GM12878 (cell line): ENCODE measurements around the gene ABCA2. TPM values are rescaled to one million over a fixed set of nuclear protein-coding genes. Genes with fewer than 3 reads are reported as not detected.

ENCODE experiments used
- ATAC-seq: fragments of 200-7000 bp; cut with Tn5 transposase; 3 replicates; pipeline ENCODE4 v1.9.1; 2020; ENCODE audit warnings: mild to moderate bottlenecking, moderate library complexity
- BruUV-seq: library from RNA; stranded (reverse); fragments of 400-500 nt; replicated peaks from 2 replicates; lab custom pipeline; 2021; lab: Mats Ljungman, UMichigan
- CTCF ChIA-PET: fragments of 300-600 bp; sonication (Branson Sonifier 250); formaldehyde crosslinking; extraction: SDS; loops from one replicate; lab custom pipeline; 2021; ENCODE audit warnings: inconsistent platforms; lab: Yijun Ruan, JAX
- POLR2A ChIA-PET: fragments of 350-600 bp; formaldehyde crosslinking; extraction: SDS; loops from one replicate; lab custom pipeline; 2021; ENCODE audit warnings: inconsistent platforms; lab: Charles Lee
- RAD21 ChIA-PET: fragments of 300-600 bp; sonication (Branson Sonifier 250); formaldehyde crosslinking; loops from one replicate; lab custom pipeline; 2023; ENCODE audit warnings: antibody characterized with exemption; ENCODE audit not compliant: unreplicated experiment; lab: Charles Lee
- SMC1A ChIA-PET: fragments of 300-600 bp; sonication (Branson Sonifier 250); formaldehyde crosslinking; loops from one replicate; lab custom pipeline; 2023; ENCODE audit not compliant: unreplicated experiment, uncharacterized antibody; lab: Charles Lee
- DNase-seq: peaks from one replicate; pipeline ENCODE4 v3.0.0-alpha.2; 2011; ENCODE audit warnings: low read depth, low spot score
- FAIRE-seq: peaks from 3 replicates; lab custom pipeline; 2011; peaks lifted over from hg19 to GRCh38; lab: Jason Lieb, UNC
- H2AFZ ChIP-seq: 2 replicates; pipeline ENCODE4 v1.6.0; 2011; ENCODE audit warnings: low read depth, low read length, control low read depth; ENCODE audit not compliant: control insufficient read depth
- H3K27ac ChIP-seq: 2 replicates; pipeline ENCODE4 v1.5.1; 2011; ENCODE audit warnings: control low read depth; ENCODE audit not compliant: control insufficient read depth, insufficient read depth
- H3K27me3 ChIP-seq, 2 experiments: replicated peaks in 1 of 2; 2 replicates each; pipeline versions ENCODE4 v1.6.0 to v1.6.1; 2011; ENCODE audit warnings: low read length in 1 of 2; ENCODE audit not compliant: control insufficient read depth in 2 of 2, insufficient read depth in 2 of 2
- H3K36me3 ChIP-seq, 2 experiments: 2 replicates each; pipeline ENCODE4 v1.5.1; 2011; ENCODE audit warnings: low read length in 1 of 2; ENCODE audit not compliant: control insufficient read depth in 2 of 2, insufficient read depth in 2 of 2
- H3K4me1 ChIP-seq: 2 replicates; pipeline ENCODE4 v1.6.1; 2011; ENCODE audit warnings: mild to moderate bottlenecking, low read length, moderate library complexity, mixed read lengths; ENCODE audit not compliant: control insufficient read depth, insufficient read depth
- H3K4me2 ChIP-seq: 2 replicates; pipeline ENCODE4 v1.6.0; 2011; ENCODE audit warnings: control low read depth; ENCODE audit not compliant: control insufficient read depth, insufficient read depth
- H3K4me3 ChIP-seq: fragments of 200-600 bp; sonication (generic); 2 replicates; pipeline ENCODE4 v1.5.1; 2016
- H3K79me2 ChIP-seq: 2 replicates; pipeline ENCODE4 v1.6.0; 2011; ENCODE audit warnings: low read length; ENCODE audit not compliant: control insufficient read depth, insufficient read depth
- H3K9ac ChIP-seq: 2 replicates; pipeline ENCODE4 v1.8.0; 2011; ENCODE audit warnings: low read length, control low read depth, mixed read lengths; ENCODE audit not compliant: control insufficient read depth, insufficient read depth
- H3K9me3 ChIP-seq: replicated peaks from 3 replicates; pipeline ENCODE4 v1.5.1; 2011; ENCODE audit warnings: mild to moderate bottlenecking, low read length; ENCODE audit not compliant: control insufficient read depth, insufficient read depth
- H4K20me1 ChIP-seq: 2 replicates; pipeline ENCODE4 v1.6.0; 2011; ENCODE audit not compliant: control insufficient read depth, insufficient read depth
- BACH1 ChIP-seq: fragments of 450-650 bp; IDR thresholded peaks from 2 replicates; pipeline ENCODE4 v1.6.1; 2017; ENCODE audit warnings: mild to moderate bottlenecking, borderline replicate concordance
- CBX5 ChIP-seq: sonication (generic); IDR thresholded peaks from 2 replicates; pipeline ENCODE4 v1.6.1; 2016; ENCODE audit warnings: low read depth, moderate library complexity, mild to moderate bottlenecking, inconsistent platforms
- CHD1 ChIP-seq: IDR thresholded peaks from 2 replicates; pipeline ENCODE4 v1.6.1; 2012; ENCODE audit warnings: low read depth, low read length, improper control_type of control experiment
- CHD2 ChIP-seq: IDR thresholded peaks from 2 replicates; pipeline ENCODE4 v1.6.1; 2011; ENCODE audit warnings: low read depth, low read length, improper control_type of control experiment, borderline replicate concordance
- CHD4 ChIP-seq: fragments of 200-600 bp; sonication (generic); IDR thresholded peaks from 2 replicates; pipeline ENCODE4 v1.6.1; 2016; ENCODE audit warnings: mild to moderate bottlenecking
- EGR1 ChIP-seq, 2 experiments: IDR thresholded peaks; 1 replicate in 1 of 2; 2 replicates in 1 of 2; pipeline ENCODE4 v1.6.1; 2011 to 2012; ENCODE audit warnings: low read depth in 2 of 2, low read length in 2 of 2, borderline replicate concordance in 1 of 2, mild to moderate bottlenecking in 1 of 2, moderate library complexity in 1 of 2
- ESRRA ChIP-seq: IDR thresholded peaks from 2 replicates; pipeline ENCODE4 v1.6.1; 2012; ENCODE audit warnings: mild to moderate bottlenecking, low read length, improper control_type of control experiment
- NBN ChIP-seq: fragments of 450-650 bp; IDR thresholded peaks from 2 replicates; pipeline ENCODE4 v1.6.1; 2016
- PAX5 ChIP-seq: IDR thresholded peaks from 2 replicates; pipeline ENCODE4 v1.6.1; 2011; ENCODE audit warnings: low read depth, low read length, borderline replicate concordance
- RB1 ChIP-seq: fragments of 450-650 bp; formaldehyde crosslinking; IDR thresholded peaks from 2 replicates; pipeline ENCODE4 v1.6.1; 2017; ENCODE audit warnings: mild to moderate bottlenecking, borderline replicate concordance
- SMARCA5 ChIP-seq: fragments of 450-650 bp; IDR thresholded peaks from 2 replicates; pipeline ENCODE4 v1.6.1; 2017; ENCODE audit warnings: mild to moderate bottlenecking
- SREBF1 ChIP-seq: IDR thresholded peaks from 2 replicates; pipeline ENCODE4 v1.6.1; 2012; ENCODE audit warnings: mild to moderate bottlenecking, low read length
- STAT1 ChIP-seq: fragments of 450-650 bp; conservative IDR thresholded peaks from 2 replicates; pipeline ENCODE4 v1.6.1; 2014; ENCODE audit warnings: antibody characterized with exemption, mild to moderate bottlenecking
- WRNIP1 ChIP-seq: IDR thresholded peaks from 2 replicates; pipeline ENCODE4 v1.6.1; 2011; ENCODE audit warnings: low read depth, low read length, improper control_type of control experiment, borderline replicate concordance
- ZSCAN29 ChIP-seq: fragments of 450-650 bp; IDR thresholded peaks from 2 replicates; pipeline ENCODE4 v1.6.1; 2017; ENCODE audit warnings: mild to moderate bottlenecking, moderate library complexity
- WGBS: methylation state at CpG from one replicate; pipeline ENCODE4 v1.1.6; 2016; ENCODE audit warnings: low lambda C conversion rate; ENCODE audit not compliant: insufficient replicate concordance, insufficient coverage; ENCODE audit errors: missing lambda C conversion rate; 5-methylcytosine and 5-hydroxymethylcytosine counted together
- in situ Hi-C: fragments of 300-500 bp; cut with MboI; formaldehyde crosslinking; loops from 9 replicates; pipeline ENCODE4 v1.14.3; 2018; ENCODE audit warnings: mixed read lengths
- intact Hi-C: fragments of 100-400 bp; cut with micrococcal nuclease; formaldehyde crosslinking; loops from one replicate; pipeline ENCODE4 v1.14.2; 2022; ENCODE audit not compliant: unreplicated experiment
- polyA plus RNA-seq, 11 experiments: library from polyadenylated mRNA; depleted of rRNA in 4 of 11; unstranded in 6 of 11; stranded (reverse) in 5 of 11; fragments of >200 nt; fragmentation: Nextera tagmentation in 4 of 11; fragmentation: Illumina TruSeq in 1 of 11; extraction: Ambion mirVana in 4 of 11; extraction: Trizol in 1 of 11; gene quantifications; 1 replicate in 1 of 11; 2 replicates in 10 of 11; pipeline versions ENCODE4 v1.2.1 to v1.2.3, GENCODE V29; 2011 to 2016; ENCODE audit warnings: inconsistent platforms in 2 of 11, missing spikeins in 2 of 11, low read depth in 1 of 11
- total RNA-seq, 4 experiments: library from RNA; depleted of rRNA in 3 of 4; stranded (reverse); fragments of >200 nt in 3 of 4; fragmentation: Illumina TruSeq in 1 of 4; extraction: Trizol in 1 of 4; gene quantifications; 2 replicates each; pipeline versions ENCODE4 v1.2.1 to v1.2.3, GENCODE V29; 2013 to 2021
- TF ChIP-seq, protein P1 (sequence below): fragments of 450-650 bp; formaldehyde crosslinking; IDR thresholded peaks from 2 replicates; pipeline ENCODE4 v1.4.0; 2020; ENCODE audit warnings: mild to moderate bottlenecking, moderate library complexity

Gene ABCA2
- total and polyA plus RNA-seq, 10 of the 15 experiments (the other 5 are each of a cell fraction or from before 2014, with no cell fraction given), result 0.13 to 2.6 (median 0.71) TPM; not detected in 2

DNA sequence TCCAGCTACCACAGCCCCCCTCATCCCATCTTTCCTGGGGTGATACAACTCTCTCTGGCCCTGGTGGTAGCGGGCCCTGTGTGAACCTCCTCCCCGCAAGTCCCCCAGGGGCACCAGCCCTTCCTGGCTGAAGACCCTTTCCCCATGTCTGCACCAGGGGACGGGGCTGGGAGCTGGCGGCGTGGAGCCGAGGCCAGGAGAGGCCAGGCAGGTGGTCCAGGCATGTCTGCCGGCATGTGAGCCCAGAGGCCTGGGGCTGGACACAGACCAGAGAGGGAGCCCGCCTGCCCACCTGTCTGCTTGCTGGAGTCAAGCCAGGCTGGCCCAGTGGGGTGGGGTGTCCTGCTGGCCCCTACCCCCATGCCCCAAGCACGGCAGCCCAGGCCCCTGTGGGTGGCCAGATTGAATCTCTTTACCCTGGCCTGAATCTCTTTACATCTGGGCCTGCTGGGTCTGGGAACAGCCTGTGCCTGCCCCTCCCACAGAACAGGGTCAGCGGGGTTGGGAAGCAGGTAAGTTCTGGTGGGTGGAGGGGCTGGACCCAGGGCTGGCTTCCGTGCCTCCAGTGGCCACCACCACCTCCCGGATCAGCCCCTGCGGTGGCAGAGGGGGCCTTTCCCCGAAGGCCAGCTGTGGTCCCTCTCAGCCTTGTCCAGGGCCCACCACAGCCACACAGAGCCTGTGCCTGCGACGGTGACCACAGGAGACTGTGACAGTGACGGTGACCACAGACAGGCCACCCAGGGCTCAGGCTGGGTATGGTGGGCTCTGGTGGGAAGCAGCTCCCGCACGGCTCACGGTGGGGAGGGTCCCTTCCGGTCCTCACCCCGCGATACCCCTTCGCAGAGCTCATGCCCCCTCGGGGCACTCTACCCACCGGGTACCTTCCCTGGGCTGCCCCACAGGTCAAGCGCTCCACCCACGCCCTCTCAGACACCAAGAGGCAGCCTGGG lies 68.9 kb downstream of the ABCA2 start:
- no peak overlapping the region for H3K9ac ChIP-seq
- no peak overlapping the region for H3K27ac ChIP-seq
- FAIRE-seq (no peak), ATAC-seq (no peak), DNase-seq (no peak)
- H3K9me3 ChIP-seq, result no peaks in the 10 kb centered on the region
- H3K4me2 ChIP-seq, result no peak overlapping the region
- TF ChIP-seq SREBF1, result no peak
- no peak for TF ChIP-seq SMARCA5
- no peak for TF ChIP-seq CBX5
- no peak for TF ChIP-seq BACH1
- no peak for TF ChIP-seq WRNIP1
- no peak for TF ChIP-seq CHD2
- no peak for TF ChIP-seq EGR1 (IDR thresholded peaks at IDR 0.05; ENCODE audit: borderline replicate concordance in 1 of 2, low read depth in 2 of 2, low read length in 2 of 2)
- TF ChIP-seq CHD1, result no peak
- no peak for TF ChIP-seq PAX5
- TF ChIP-seq STAT1, result no peak
- no peak for TF ChIP-seq NBN
- no peak for TF ChIP-seq CHD4
- no peak for TF ChIP-seq RB1
- TF ChIP-seq ESRRA, result no peak
- TF ChIP-seq, protein P1, sequence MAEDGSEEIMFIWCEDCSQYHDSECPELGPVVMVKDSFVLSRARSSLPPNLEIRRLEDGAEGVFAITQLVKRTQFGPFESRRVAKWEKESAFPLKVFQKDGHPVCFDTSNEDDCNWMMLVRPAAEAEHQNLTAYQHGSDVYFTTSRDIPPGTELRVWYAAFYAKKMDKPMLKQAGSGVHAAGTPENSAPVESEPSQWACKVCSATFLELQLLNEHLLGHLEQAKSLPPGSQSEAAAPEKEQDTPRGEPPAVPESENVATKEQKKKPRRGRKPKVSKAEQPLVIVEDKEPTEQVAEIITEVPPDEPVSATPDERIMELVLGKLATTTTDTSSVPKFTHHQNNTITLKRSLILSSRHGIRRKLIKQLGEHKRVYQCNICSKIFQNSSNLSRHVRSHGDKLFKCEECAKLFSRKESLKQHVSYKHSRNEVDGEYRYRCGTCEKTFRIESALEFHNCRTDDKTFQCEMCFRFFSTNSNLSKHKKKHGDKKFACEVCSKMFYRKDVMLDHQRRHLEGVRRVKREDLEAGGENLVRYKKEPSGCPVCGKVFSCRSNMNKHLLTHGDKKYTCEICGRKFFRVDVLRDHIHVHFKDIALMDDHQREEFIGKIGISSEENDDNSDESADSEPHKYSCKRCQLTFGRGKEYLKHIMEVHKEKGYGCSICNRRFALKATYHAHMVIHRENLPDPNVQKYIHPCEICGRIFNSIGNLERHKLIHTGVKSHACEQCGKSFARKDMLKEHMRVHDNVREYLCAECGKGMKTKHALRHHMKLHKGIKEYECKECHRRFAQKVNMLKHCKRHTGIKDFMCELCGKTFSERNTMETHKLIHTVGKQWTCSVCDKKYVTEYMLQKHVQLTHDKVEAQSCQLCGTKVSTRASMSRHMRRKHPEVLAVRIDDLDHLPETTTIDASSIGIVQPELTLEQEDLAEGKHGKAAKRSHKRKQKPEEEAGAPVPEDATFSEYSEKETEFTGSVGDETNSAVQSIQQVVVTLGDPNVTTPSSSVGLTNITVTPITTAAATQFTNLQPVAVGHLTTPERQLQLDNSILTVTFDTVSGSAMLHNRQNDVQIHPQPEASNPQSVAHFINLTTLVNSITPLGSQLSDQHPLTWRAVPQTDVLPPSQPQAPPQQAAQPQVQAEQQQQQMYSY (CRISPR knock-in tag), result no peak
- no peak for TF ChIP-seq ZSCAN29
- no peaks in the 10 kb centered on the region for H3K79me2 ChIP-seq
- in situ Hi-C loops, result no loop called here
- RAD21 ChIA-PET, result interaction anchor here (1.3 kb wide), 1 partner anchor 11 kb away, joined by 3 read pairs; no protein-coding TSS in a partner anchor
- BruUV-seq, result no TSS peak
- SMC1A ChIA-PET, result no interaction called here
- no peaks in the 10 kb centered on the region for H3K36me3 ChIP-seq
- H4K20me1 ChIP-seq, result no peaks in the 10 kb centered on the region
- WGBS, result 53% methylated on average over 27 of the region's 28 CpGs
- intact Hi-C loops, result no loop called here
- CTCF ChIA-PET, result no interaction called here
- no peak overlapping the region for H2AFZ ChIP-seq
- no peaks in the 10 kb centered on the region for H3K4me1 ChIP-seq
- no peak overlapping the region for H3K4me3 ChIP-seq
- POLR2A ChIA-PET, result interaction anchor here (0.6 kb wide), 1 partner anchor 110 kb away, joined by 4 read pairs; no protein-coding TSS in a partner anchor
- H3K27me3 ChIP-seq, result no peaks in the 10 kb centered on the region
